Mesenchymal stem cell (in vitro differentiated cells and primary cell): ENCODE data around the gene LPP.
A peak's percentile ranks its signal among the peaks of the same experiment; 100 is the strongest.

ENCODE experiments used
- DNase-seq: peaks from one replicate; pipeline ENCODE4 v3.0.0-alpha.2; 2013
- H2AFZ ChIP-seq: one replicate; pipeline ENCODE4 v1.6.1; 2013; ENCODE audit warnings: low read depth, mild to moderate bottlenecking, control low read depth, inconsistent platforms, low read length, moderate library complexity
- H2AK5ac ChIP-seq: 2 replicates; pipeline ENCODE4 v1.6.1; 2013; ENCODE audit warnings: low read length, moderate library complexity, mild to moderate bottlenecking, inconsistent platforms; ENCODE audit not compliant: severe bottlenecking
- H2BK120ac ChIP-seq: one replicate; pipeline ENCODE4 v1.6.1; 2013; ENCODE audit warnings: low read depth, mild to moderate bottlenecking, inconsistent platforms, low read length, moderate library complexity
- H2BK12ac ChIP-seq, 2 experiments: one replicate each; pipeline ENCODE4 v1.6.1; 2013; ENCODE audit warnings: inconsistent platforms in 2 of 2, low read length in 2 of 2, mild to moderate bottlenecking in 2 of 2, moderate library complexity in 2 of 2, control low read depth in 1 of 2
- H2BK15ac ChIP-seq: one replicate; pipeline ENCODE4 v1.6.1; 2013; ENCODE audit warnings: mild to moderate bottlenecking, low read depth, inconsistent platforms; ENCODE audit not compliant: poor library complexity, severe bottlenecking
- H2BK5ac ChIP-seq: 2 replicates; pipeline ENCODE4 v1.6.1; 2013; ENCODE audit warnings: low read depth, mild to moderate bottlenecking, low read length, control low read depth, inconsistent platforms; ENCODE audit not compliant: poor library complexity, severe bottlenecking
- H3K14ac ChIP-seq, 2 experiments: one replicate each; pipeline ENCODE4 v1.6.1; 2013; ENCODE audit warnings: inconsistent platforms in 2 of 2, low read length in 2 of 2, control low read depth in 1 of 2, mild to moderate bottlenecking in 1 of 2, moderate library complexity in 1 of 2
- H3K18ac ChIP-seq, 2 experiments: one replicate each; pipeline ENCODE4 v1.6.1; 2013; ENCODE audit warnings: inconsistent platforms in 2 of 2, low read length in 2 of 2, control low read depth in 1 of 2, low read depth in 1 of 2, mild to moderate bottlenecking in 1 of 2
- H3K23ac ChIP-seq, 2 experiments: one replicate each; pipeline ENCODE4 v1.6.1; 2013; ENCODE audit warnings: inconsistent platforms in 2 of 2, low read length in 2 of 2, mild to moderate bottlenecking in 2 of 2, moderate library complexity in 2 of 2, control low read depth in 1 of 2
- H3K27ac ChIP-seq: 2 replicates; pipeline ENCODE4 v1.5.1; 2013; ENCODE audit warnings: mild to moderate bottlenecking, moderate library complexity, low read length, control low read depth, inconsistent platforms; ENCODE audit not compliant: poor library complexity, severe bottlenecking
- H3K27me3 ChIP-seq, 2 experiments: 2 replicates each; pipeline versions ENCODE4 v1.6.1 to v1.7.0; 2013; ENCODE audit warnings: low read length in 2 of 2, mild to moderate bottlenecking in 2 of 2, moderate library complexity in 2 of 2, control low read depth in 1 of 2, inconsistent platforms in 1 of 2; ENCODE audit not compliant: control insufficient read depth in 1 of 2, insufficient read depth in 1 of 2
- H3K36me3 ChIP-seq, 2 experiments: 2 replicates each; pipeline versions ENCODE4 v1.6.1 to v1.7.0; 2013; ENCODE audit warnings: low read length in 2 of 2, control low read depth in 1 of 2, inconsistent platforms in 1 of 2, low read depth in 1 of 2, mild to moderate bottlenecking in 1 of 2; ENCODE audit not compliant: insufficient read depth in 2 of 2, control insufficient read depth in 1 of 2
- H3K4ac ChIP-seq, 2 experiments: one replicate each; pipeline ENCODE4 v1.6.1; 2013; ENCODE audit warnings: inconsistent platforms in 2 of 2, low read length in 2 of 2, mild to moderate bottlenecking in 2 of 2, moderate library complexity in 2 of 2, control low read depth in 1 of 2, low read depth in 1 of 2
- H3K4me1 ChIP-seq: 2 replicates; pipeline ENCODE4 v1.6.1; 2013; ENCODE audit warnings: low read depth, low read length, control low read depth; ENCODE audit not compliant: control insufficient read depth, insufficient read depth
- H3K4me2 ChIP-seq: 2 replicates; pipeline ENCODE4 v1.6.1; 2013; ENCODE audit warnings: low read length, mild to moderate bottlenecking, inconsistent platforms; ENCODE audit not compliant: poor library complexity, severe bottlenecking
- H3K4me3 ChIP-seq, 2 experiments: 2 replicates each; pipeline versions ENCODE4 v1.5.1 to v1.7.0; 2013; ENCODE audit warnings: low read length in 2 of 2, mild to moderate bottlenecking in 2 of 2, control low read depth in 1 of 2, low read depth in 1 of 2; ENCODE audit not compliant: insufficient read depth in 1 of 2
- H3K79me1 ChIP-seq: replicated peaks from 2 replicates; pipeline ENCODE4 v1.6.1; 2013; ENCODE audit warnings: mild to moderate bottlenecking, control low read depth, low read length, inconsistent platforms; ENCODE audit not compliant: poor library complexity, severe bottlenecking
- H3K9ac ChIP-seq: 2 replicates; pipeline ENCODE4 v1.7.0; 2013; ENCODE audit warnings: mild to moderate bottlenecking, low read length, moderate library complexity
- H3K9me3 ChIP-seq: 2 replicates; pipeline ENCODE4 v1.7.0; 2013; ENCODE audit warnings: mild to moderate bottlenecking, low read length; ENCODE audit not compliant: control insufficient read depth
- H4K8ac ChIP-seq: one replicate; pipeline ENCODE4 v1.6.1; 2013; ENCODE audit warnings: inconsistent platforms, mild to moderate bottlenecking, low read length, moderate library complexity
- H4K91ac ChIP-seq: one replicate; pipeline ENCODE4 v1.6.1; 2013; ENCODE audit warnings: mild to moderate bottlenecking, low read length, inconsistent platforms
- WGBS: methylation state at CpG from one replicate; pipeline ENCODE4 v1.1.7; 2013; ENCODE audit warnings: mixed read lengths; 5-methylcytosine and 5-hydroxymethylcytosine counted together

LPP gene

GRCh38 chr3:188482929-188483328, 329.0 kb downstream of the LPP start:
- no peak overlapping the region for H2AFZ ChIP-seq
- H2BK12ac ChIP-seq = no peak overlapping the region
- no peak overlapping the region for H2BK120ac ChIP-seq
- H2BK5ac ChIP-seq = no peak overlapping the region
- no peak overlapping the region for H2AK5ac ChIP-seq
- peaks cover 2% of the 10 kb centered on the region for H3K4me1 ChIP-seq
- H3K18ac ChIP-seq = peak overlapping the region in 1 of 2 experiments; percentile 40
- H3K14ac ChIP-seq = no peak overlapping the region
- H4K8ac ChIP-seq = no peak overlapping the region
- H3K4me3 ChIP-seq = no peak overlapping the region
- H3K23ac ChIP-seq = no peak overlapping the region
- H3K4me2 ChIP-seq = no peak overlapping the region
- H3K79me1 ChIP-seq = peaks cover 21% of the 10 kb centered on the region
- no peak overlapping the region for H4K91ac ChIP-seq
- DNase-seq = no peak
- peaks cover 0 to 19% of the 10 kb centered on the region in 2 experiments for H3K36me3 ChIP-seq
- no peak overlapping the region for H3K9ac ChIP-seq
- H2BK15ac ChIP-seq = no peak overlapping the region
- WGBS = 72% methylated on average over 4 of the region's 4 CpGs
- H3K27me3 ChIP-seq = no peaks in the 10 kb centered on the region
- H3K9me3 ChIP-seq = no peaks in the 10 kb centered on the region
- H3K27ac ChIP-seq = no peak overlapping the region
- no peak overlapping the region for H3K4ac ChIP-seq

DNA sequence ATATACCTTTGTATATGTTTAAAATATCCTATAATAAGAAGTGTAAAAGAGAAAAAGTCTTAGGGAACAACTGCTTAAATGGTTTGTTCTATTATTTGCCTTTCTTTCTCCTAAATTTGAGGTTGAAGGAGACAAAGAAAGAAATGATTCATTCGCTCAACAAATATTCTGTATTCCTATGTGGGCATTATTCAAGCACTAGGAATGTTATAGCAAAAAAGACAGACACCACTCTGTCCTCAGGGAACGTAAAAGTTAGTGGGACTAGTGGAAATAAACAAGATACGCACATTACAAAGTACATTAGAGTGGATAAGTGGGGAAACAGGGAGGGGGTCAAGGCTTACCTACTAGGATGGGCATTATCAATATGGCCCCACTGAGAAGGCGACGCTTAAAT, 332.2 kb downstream of the LPP start:
- Histone ChIP-seq H3K23ac (no peak overlapping the region), H2BK5ac (no peak overlapping the region), H3K27me3 (no peaks in the 10 kb centered on the region), H3K36me3 (peaks cover 2 to 22% of the 10 kb centered on the region in 2 experiments), H3K79me1 (peaks cover 17% of the 10 kb centered on the region), H3K27ac (peak overlapping the region; percentile 51), H4K91ac (no peak overlapping the region), H3K4me3 (no peak overlapping the region), H3K18ac (no peak overlapping the region), H3K4ac (no peak overlapping the region), H3K9me3 (no peaks in the 10 kb centered on the region), H2AFZ (no peak overlapping the region), H3K9ac (no peak overlapping the region), H3K14ac (no peak overlapping the region), H2BK15ac (no peak overlapping the region), H3K4me1 (peaks cover 4% of the 10 kb centered on the region), H2AK5ac (no peak overlapping the region), H4K8ac (no peak overlapping the region), H2BK120ac (no peak overlapping the region), H3K4me2 (no peak overlapping the region), H2BK12ac (peak overlapping the region in 1 of 2 experiments; percentile 77)
- WGBS = 65% methylated on average over 4 of the region's 5 CpGs
- DNase-seq = peak; percentile 35

GRCh38 chr3:188486952-188487351, 333.0 kb downstream of the LPP start:
- Histone ChIP-seq H2BK15ac (no peak overlapping the region), H3K36me3 (peaks cover 2 to 29% of the 10 kb centered on the region in 2 experiments), H4K91ac (no peak overlapping the region), H3K27me3 (no peaks in the 10 kb centered on the region), H3K4me1 (peaks cover 5% of the 10 kb centered on the region), H2AK5ac (no peak overlapping the region), H3K9me3 (no peaks in the 10 kb centered on the region), H2BK5ac (no peak overlapping the region), H3K18ac (no peak overlapping the region), H3K79me1 (peaks cover 15% of the 10 kb centered on the region), H3K4me3 (no peak overlapping the region), H3K9ac (no peak overlapping the region), H3K4me2 (no peak overlapping the region), H3K14ac (no peak overlapping the region), H3K27ac (no peak overlapping the region), H2BK120ac (no peak overlapping the region), H4K8ac (no peak overlapping the region), H2AFZ (no peak overlapping the region), H3K23ac (no peak overlapping the region), H2BK12ac (no peak overlapping the region), H3K4ac (no peak overlapping the region)
- no CpG with 5 or more reads among the region's 3 CpGs for WGBS
- no peak for DNase-seq

DNA sequence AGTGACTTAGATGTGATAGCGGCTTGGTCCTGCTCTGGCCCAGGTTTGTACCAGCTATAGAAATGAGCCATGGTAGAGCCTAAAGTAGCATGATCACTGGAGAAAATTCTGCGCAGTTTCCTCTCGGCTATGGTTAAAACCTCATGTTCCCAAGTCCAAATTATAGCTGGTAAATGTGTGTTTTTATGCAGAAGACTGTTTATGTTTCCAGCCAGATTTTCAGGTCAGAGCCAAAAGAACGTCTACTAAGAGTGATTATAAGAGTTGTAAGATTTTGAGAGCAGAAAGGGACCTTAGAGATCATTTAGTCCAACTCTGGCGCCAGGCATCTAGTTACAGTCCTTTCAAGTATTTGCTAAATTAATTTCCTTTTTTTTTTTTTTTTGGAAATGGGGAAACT, 333.7 kb downstream of the LPP start:
- H2BK15ac ChIP-seq = no peak overlapping the region
- H3K23ac ChIP-seq = no peak overlapping the region
- H2BK12ac ChIP-seq = no peak overlapping the region
- no peak overlapping the region for H3K9ac ChIP-seq
- no peak overlapping the region for H3K4me2 ChIP-seq
- no peak overlapping the region for H3K27ac ChIP-seq
- no peak overlapping the region for H3K14ac ChIP-seq
- WGBS = 95% methylated on average over 4 of the region's 5 CpGs
- no peak overlapping the region for H2AK5ac ChIP-seq
- no peak for DNase-seq
- H3K9me3 ChIP-seq = no peaks in the 10 kb centered on the region
- peak overlapping the region; percentile 54 for H4K8ac ChIP-seq
- H3K18ac ChIP-seq = peak overlapping the region in 1 of 2 experiments; percentile 18
- no peak overlapping the region for H3K4me3 ChIP-seq
- H3K27me3 ChIP-seq = no peaks in the 10 kb centered on the region
- H3K4me1 ChIP-seq = peaks cover 5% of the 10 kb centered on the region
- H3K36me3 ChIP-seq = peaks cover 5 to 30% of the 10 kb centered on the region in 2 experiments
- H3K79me1 ChIP-seq = peaks cover 14% of the 10 kb centered on the region
- no peak overlapping the region for H3K4ac ChIP-seq
- H2AFZ ChIP-seq = no peak overlapping the region
- H2BK120ac ChIP-seq = no peak overlapping the region
- no peak overlapping the region for H2BK5ac ChIP-seq
- H4K91ac ChIP-seq = no peak overlapping the region
